IPS DF 6.9 (cell line): ENCODE measurements around the gene AGBL1.
"Not testable (repeated sequence)": the region's sequence is repeated elsewhere in the genome, so short reads cannot be mapped to it uniquely, and the experiment has no call there.

ENCODE experiments used
- DNase-seq: peaks from one replicate; pipeline ENCODE4 v3.0.0-alpha.2; 2013; ENCODE audit warnings: low read depth, low spot score
- H3K27ac ChIP-seq: one replicate; pipeline ENCODE4 v1.5.1; 2013; ENCODE audit warnings: low read length, control low read depth
- H3K27me3 ChIP-seq: 2 replicates; pipeline ENCODE4 v1.6.1; 2013; ENCODE audit warnings: mild to moderate bottlenecking, low read length; ENCODE audit not compliant: control insufficient read depth, insufficient read depth
- H3K36me3 ChIP-seq: 2 replicates; pipeline ENCODE4 v1.6.1; 2013; ENCODE audit warnings: low read length; ENCODE audit not compliant: control insufficient read depth, insufficient read depth
- H3K4me1 ChIP-seq: 2 replicates; pipeline ENCODE4 v1.6.1; 2013; ENCODE audit warnings: low read length; ENCODE audit not compliant: control insufficient read depth, insufficient read depth
- H3K4me3 ChIP-seq: 2 replicates; pipeline ENCODE4 v1.5.1; 2013; ENCODE audit warnings: mild to moderate bottlenecking, low read length
- H3K9me3 ChIP-seq: 2 replicates; pipeline ENCODE4 v1.6.1; 2013; ENCODE audit warnings: low read length, inconsistent platforms; ENCODE audit not compliant: control insufficient read depth, insufficient read depth
- WGBS: extraction: QIAGEN DNeasy Blood & Tissue Kit; methylation state at CpG from one replicate; pipeline ENCODE4 v1.1.7; 2013; ENCODE audit warnings: mixed read lengths, missing lambda C conversion rate; ENCODE audit not compliant: insufficient read length, insufficient coverage; 5-methylcytosine and 5-hydroxymethylcytosine counted together

The AGBL1 gene

DNA sequence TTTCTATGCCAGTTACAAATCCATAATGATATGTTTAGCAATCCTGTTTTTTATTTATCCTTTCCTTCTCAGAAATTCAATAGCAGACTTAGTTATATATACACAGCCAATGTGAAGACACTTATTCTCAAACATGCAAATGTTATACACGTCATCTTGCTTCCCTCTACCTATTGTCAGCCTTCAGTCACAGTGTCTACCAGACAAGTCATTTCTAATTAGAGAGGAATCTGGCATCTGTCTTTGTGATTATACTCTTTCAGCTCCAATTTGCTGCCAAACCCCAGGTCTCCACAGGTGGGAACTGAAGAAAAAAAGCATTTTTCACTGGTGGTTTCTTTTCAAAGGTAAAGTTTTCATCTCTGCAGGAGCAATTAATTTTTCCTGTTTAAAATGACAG lies 793.1 kb downstream of the AGBL1 start:
- no peak for DNase-seq
- Histone ChIP-seq H3K4me3 (no peak overlapping the region), H3K9me3 (no peaks in the 10 kb centered on the region), H3K27me3 (no peaks in the 10 kb centered on the region), H3K27ac (no peak overlapping the region), H3K36me3 (no peaks in the 10 kb centered on the region), H3K4me1 (no peaks in the 10 kb centered on the region)
- no CpG with 5 or more reads among the region's 1 CpG for WGBS

- no peak overlapping the region for H3K27ac ChIP-seq
- H3K9me3 ChIP-seq: no peaks in the 10 kb centered on the region
- no peak overlapping the region for H3K4me3 ChIP-seq
- H3K4me1 ChIP-seq: no peaks in the 10 kb centered on the region
- no peaks in the 10 kb centered on the region for H3K27me3 ChIP-seq
- no peak for DNase-seq
- H3K36me3 ChIP-seq: no peaks in the 10 kb centered on the region
- WGBS: no CpG with 5 or more reads among the region's 3 CpGs
These were observed 795.4 kb downstream of the AGBL1 start for GRCh38 chr15:86875067-86875466.

GRCh38 chr15:86876387-86876944 lies 796.8 kb downstream of the AGBL1 start:
- Histone ChIP-seq H3K36me3 (no peaks in the 10 kb centered on the region), H3K4me3 (no peak overlapping the region), H3K27me3 (no peaks in the 10 kb centered on the region), H3K27ac (no peak overlapping the region), H3K4me1 (no peaks in the 10 kb centered on the region), H3K9me3 (no peaks in the 10 kb centered on the region)
- no peak for DNase-seq
- WGBS: no CpG with 5 or more reads among the region's 4 CpGs

- Histone ChIP-seq H3K27ac (no peak overlapping the region), H3K4me3 (no peak overlapping the region), H3K4me1 (no peaks in the 10 kb centered on the region), H3K36me3 (no peaks in the 10 kb centered on the region), H3K27me3 (no peaks in the 10 kb centered on the region), H3K9me3 (no peaks in the 10 kb centered on the region)
- DNase-seq: no peak
- WGBS: no CpG with 5 or more reads among the region's 2 CpGs
These were observed 797.5 kb downstream of the AGBL1 start for GRCh38 chr15:86877171-86877631.

GRCh38 chr15:86878844-86879243 lies 799.2 kb downstream of the AGBL1 start:
- H3K27ac ChIP-seq, DNase-seq, H3K9me3 ChIP-seq, H3K4me3 ChIP-seq, H3K4me1 ChIP-seq, H3K36me3 ChIP-seq, H3K27me3 ChIP-seq: not testable (repeated sequence)
- WGBS: no CpG with 5 or more reads among the region's 3 CpGs

- H3K9me3 ChIP-seq: no peaks in the 10 kb centered on the region
- DNase-seq: no peak
- no peaks in the 10 kb centered on the region for H3K4me1 ChIP-seq
- H3K4me3 ChIP-seq: no peak overlapping the region
- WGBS: no CpG with 5 or more reads among the region's 10 CpGs
- no peaks in the 10 kb centered on the region for H3K36me3 ChIP-seq
- H3K27me3 ChIP-seq: no peaks in the 10 kb centered on the region
- H3K27ac ChIP-seq: no peak overlapping the region
These were observed 799.9 kb downstream of the AGBL1 start for GRCh38 chr15:86879250-86880229.

GRCh38 chr15:86885616-86886015 lies 805.9 kb downstream of the AGBL1 start:
- no CpG with 5 or more reads among the region's 1 CpG for WGBS
- H3K27me3 ChIP-seq: no peaks in the 10 kb centered on the region
- DNase-seq: no peak
- no peaks in the 10 kb centered on the region for H3K9me3 ChIP-seq
- no peaks in the 10 kb centered on the region for H3K4me1 ChIP-seq
- H3K36me3 ChIP-seq: no peaks in the 10 kb centered on the region
- H3K27ac ChIP-seq: no peak overlapping the region
- H3K4me3 ChIP-seq: no peak overlapping the region

GRCh38 chr15:86892774-86893449 lies 813.2 kb downstream of the AGBL1 start:
- Histone ChIP-seq H3K36me3 (no peaks in the 10 kb centered on the region), H3K9me3 (no peaks in the 10 kb centered on the region), H3K27ac (no peak overlapping the region), H3K4me3 (no peak overlapping the region), H3K27me3 (no peaks in the 10 kb centered on the region), H3K4me1 (peaks cover 3% of the 10 kb centered on the region; the same call in 1 of the 2 replicates)
- no CpG with 5 or more reads among the region's 10 CpGs for WGBS
- no peak for DNase-seq

- no CpG with 5 or more reads among the region's 3 CpGs for WGBS
- Histone ChIP-seq H3K9me3 (no peaks in the 10 kb centered on the region), H3K4me1 (peaks cover 3% of the 10 kb centered on the region; the same call in 1 of the 2 replicates), H3K36me3 (no peaks in the 10 kb centered on the region), H3K4me3 (no peak overlapping the region), H3K27ac (no peak overlapping the region), H3K27me3 (no peaks in the 10 kb centered on the region)
- DNase-seq: no peak
These were observed 814.6 kb downstream of the AGBL1 start for GRCh38 chr15:86894269-86894668.

DNA sequence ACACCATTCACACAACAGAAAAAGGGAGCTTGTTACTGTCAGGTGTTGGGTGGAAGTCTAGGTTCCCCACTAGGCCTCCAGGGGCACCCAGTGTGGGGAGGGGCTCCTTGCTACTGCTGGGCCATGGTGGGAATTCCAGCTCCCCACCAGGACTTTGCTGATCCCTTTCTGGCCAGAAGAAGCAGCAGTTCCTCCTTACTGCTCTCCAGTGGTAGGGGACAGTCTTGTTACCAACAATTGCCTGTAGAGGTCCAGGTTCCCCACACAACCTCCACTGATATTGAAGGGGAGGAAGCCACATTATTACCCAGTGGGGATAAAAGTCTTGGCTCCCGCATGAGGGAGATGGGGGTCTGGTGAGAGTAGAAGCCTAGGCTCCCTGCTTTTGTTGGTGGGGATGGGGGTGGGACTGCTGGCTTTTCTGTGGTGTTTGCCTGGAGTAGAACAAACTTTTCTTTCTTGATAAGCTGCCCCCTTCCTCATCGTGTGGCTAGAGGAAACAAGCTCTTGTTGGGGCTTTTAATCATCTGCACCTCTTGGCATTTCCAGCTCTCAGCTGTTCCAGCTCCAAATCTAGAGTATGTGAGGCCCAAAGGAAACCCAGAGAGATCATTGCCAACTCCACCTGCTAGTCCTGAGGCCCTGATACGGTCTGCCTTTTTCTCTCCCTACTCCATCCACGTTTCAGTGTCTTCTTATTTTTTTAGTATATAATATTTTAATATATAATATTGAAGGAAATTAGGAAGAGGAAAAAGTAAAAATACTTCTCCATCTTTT lies 824.2 kb downstream of the AGBL1 start:
- WGBS: no CpG with 5 or more reads among the region's 4 CpGs
- Histone ChIP-seq H3K36me3 (no peaks in the 10 kb centered on the region), H3K4me1 (no peaks in the 10 kb centered on the region), H3K27ac (no peak overlapping the region), H3K27me3 (no peaks in the 10 kb centered on the region), H3K4me3 (no peak overlapping the region), H3K9me3 (no peaks in the 10 kb centered on the region)
- no peak for DNase-seq
